ENCODE data around the gene COL4A5.

GRCh38 chrX:108399418-108400165, 40.0 kb upstream of the COL4A5 start:
- TF ChIP-seq CTCF (IDR thresholded peaks at IDR 0.05), result no peak
- TF ChIP-seq POLR2AphosphoS5 (IDR thresholded peaks at IDR 0.05; ENCODE audit: low read depth, low read length), result no peak
- no peak for TF ChIP-seq SIN3A (IDR thresholded peaks at IDR 0.05; ENCODE audit: borderline replicate concordance, insufficient read depth, low read depth, low read length)
- TF ChIP-seq REST (IDR thresholded peaks at IDR 0.05; ENCODE audit: insufficient read depth in 1 of 2, low read depth in 2 of 2, low read length in 1 of 2), result no peak
